ENCODE results near the gene ZBTB40.

Gene ZBTB40

DNA sequence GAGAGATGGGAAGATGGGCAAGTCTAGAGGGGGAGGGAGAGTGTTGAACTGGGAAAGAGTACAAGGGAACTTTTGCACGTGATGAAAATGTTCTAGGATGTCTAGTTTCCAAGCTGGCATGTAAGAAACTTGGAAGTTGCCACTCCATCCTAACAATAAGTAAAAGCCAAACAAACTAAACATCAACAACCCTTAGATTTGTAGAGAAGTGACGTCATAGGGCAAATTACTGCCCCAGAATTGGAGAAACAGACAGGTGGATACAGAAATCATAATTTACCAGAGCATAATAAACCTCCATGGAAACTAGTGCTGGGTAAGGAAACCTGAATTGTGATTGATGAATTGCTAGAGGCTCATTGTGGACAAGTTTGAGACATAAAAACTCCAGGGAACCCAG lies 14.7 kb upstream of the ZBTB40 start:
- no peak for DNase-seq

DNA sequence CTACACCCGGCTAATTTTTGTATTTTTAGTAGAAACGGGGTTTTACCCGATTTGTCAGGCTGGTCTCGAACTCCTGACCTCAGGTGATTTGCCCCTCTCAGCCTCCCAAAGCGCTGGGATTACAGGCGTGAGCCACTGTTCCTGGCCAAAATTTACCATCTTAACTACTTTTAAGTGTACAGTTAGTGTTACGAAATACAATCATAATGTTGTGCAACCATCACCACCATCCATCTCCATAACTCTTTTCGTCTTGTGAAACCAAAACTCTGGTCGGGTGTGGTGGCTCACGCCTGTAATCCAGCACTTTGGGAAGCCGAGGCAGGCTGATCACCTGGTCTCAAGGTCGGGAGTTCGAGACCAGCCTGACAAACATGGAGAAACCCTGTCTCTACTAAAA lies 14.1 kb upstream of the ZBTB40 start:
- DNase-seq = peak in 1 of 2 donors; percentile 9

DNA sequence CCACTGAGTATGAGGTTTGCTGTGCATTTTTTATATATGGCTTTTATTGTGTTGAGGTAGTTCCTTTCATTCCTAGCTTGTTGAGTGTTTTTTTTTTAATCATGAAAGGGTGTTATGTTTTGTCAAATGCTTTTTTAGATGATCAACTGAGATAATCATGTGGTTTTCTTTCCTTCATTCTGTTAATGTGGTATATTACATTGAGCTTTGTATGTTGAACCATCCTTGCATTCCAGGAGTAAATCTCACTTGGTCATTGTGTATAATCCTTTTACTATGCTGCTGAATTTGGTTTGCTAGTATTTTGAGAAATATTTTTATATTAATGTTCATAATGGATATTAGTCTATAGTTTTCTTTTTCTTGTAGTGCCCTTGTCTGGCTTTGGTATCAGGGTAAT lies 11.1 kb upstream of the ZBTB40 start:
- no peak for DNase-seq

DNA sequence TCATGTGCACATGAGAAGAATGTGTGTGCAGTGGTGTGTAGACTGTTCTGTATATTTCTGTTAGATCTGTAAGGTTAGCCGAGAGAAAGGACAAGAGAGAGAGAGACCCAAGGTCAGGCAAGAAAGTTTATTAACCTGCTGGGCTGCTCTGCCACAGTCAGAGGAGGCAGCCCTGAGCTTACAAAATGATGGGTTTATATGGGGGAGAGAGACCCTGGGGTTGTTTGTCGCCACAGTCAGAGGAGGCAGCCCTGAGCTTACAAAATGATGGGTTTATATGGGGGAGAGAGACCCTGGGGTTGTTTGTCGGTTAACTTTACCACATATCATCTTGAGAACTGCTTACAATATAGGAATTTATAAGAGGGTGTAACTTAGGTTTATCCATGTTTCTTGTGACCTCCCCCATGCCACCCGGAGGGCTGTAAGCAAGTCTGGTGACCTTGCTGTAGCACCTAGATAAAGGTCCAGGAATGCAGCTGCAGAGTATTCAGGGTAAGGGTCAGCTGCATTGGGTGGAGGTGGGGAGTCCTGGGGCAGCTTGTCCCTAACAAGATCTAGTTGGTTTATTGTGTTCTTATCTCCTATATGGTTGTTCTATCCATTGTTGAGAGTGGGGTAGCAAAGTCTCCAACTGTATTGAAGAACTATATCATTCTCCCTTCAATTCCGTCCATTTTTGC lies 9.3 kb upstream of the ZBTB40 start:
- DNase-seq = no peak

DNA sequence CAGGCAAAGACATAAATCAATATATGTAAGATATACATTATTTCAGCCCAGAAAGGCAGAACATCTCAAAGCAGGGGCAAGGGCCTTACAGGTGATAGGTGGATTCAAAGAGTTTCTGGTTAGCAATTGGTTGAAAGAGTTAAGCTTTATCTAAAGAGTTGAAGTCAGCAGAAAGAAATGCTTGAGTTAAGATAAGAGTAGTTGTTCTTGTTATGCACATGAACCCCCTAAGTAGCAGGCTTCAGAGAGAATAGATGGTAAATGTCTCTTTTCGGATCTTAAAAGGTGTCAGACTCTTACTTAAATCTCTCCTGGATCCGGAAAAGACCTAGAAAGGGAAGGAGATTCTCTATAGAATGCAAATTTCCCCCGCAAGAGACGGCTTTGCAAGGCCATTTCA lies 8.3 kb upstream of the ZBTB40 start:
- DNase-seq = no peak

DNA sequence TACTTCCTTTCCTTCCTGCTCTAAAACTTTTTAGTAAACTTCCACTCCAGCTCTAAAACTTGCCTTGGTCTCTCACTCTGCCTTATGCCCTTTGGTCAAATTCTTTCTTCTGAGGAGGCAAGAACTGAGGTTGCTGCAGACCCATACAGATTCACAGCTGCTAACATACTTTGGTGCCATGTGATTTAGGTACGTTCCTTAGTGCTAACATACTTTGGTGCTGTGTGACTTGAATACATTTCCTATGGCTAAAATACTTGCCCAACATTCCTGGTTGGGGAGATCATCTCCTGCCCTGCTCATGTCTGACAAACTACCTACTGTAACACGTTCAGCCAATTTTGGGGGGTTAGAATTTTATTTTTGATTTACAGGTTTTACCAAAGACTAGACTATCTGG lies 6.8 kb upstream of the ZBTB40 start:
- no peak for DNase-seq

DNA sequence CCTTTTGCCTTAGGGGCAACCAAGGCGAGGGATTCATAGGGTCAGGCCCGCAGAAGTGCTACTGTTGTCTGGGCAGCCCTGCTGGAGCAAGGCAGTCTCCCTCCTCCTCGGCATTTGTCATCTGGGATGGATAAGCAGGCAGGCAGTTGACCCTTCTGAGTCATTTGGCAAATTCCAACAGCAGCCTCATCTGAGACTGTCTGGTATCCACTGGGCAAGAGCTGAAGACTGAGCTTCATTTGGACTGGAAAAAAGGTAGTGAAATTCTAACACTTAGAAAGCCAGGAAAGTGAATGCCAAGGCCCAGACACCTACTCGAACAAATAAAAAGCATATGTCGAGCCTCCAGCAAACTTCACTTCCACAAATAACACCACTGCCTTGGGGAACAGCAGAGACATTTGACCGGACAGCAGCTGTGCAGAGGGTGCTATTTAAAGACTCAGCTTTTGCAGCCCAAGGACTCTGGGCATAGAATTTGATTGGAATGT lies 4.0 kb upstream of the ZBTB40 start:
- DNase-seq = no peak

DNA sequence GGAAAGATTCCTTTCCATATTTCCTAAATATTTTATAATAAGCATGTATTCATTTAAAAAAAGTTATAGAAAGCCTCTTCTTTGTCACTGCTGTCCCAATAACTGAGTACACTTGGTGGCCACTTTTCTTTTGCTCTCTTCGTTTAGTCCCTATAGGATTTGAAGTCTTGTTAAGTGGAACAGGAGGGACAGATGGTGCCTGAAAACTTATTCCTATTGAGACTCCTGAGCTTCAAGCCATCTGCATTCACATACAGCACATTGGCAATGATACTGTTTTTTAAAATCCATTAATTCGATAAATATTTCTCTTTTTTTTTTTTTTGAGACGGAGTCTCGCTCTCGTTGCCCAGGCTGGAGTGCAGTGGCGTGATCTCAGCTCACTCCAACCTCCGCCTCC lies 2.0 kb upstream of the ZBTB40 start:
- DNase-seq = no peak

DNA sequence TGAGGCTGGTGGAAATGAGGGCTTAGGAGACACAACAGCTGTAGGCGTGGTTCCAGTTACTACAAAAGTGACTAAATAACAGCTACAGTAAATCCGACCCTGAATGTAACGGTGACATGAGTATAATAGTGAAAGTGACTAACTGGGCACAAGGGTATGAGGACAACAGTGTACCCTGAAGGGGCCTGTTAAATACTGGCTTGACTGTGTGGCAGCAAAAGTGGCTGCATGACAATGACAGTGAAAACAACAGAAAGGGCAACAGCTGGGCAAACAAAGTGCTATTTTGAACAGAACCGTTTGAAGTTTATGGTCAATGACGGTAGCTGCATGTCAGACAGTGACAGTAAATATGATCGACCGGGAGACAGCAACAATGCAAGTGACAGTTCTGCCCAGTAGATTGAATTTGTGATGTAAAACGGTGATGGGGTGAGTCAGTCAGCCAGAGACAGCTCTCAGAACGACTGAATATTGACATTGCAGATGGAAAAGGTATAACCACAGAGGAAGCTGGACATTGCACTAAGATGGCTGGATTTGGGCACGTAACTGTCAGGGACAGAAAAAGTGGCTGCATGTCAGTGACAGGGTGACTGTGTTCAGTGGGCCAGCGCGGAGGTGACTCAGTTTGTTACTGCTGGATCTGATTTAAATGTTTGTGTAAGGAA lies 1.2 kb upstream of the ZBTB40 start:
- no peak for DNase-seq

DNA sequence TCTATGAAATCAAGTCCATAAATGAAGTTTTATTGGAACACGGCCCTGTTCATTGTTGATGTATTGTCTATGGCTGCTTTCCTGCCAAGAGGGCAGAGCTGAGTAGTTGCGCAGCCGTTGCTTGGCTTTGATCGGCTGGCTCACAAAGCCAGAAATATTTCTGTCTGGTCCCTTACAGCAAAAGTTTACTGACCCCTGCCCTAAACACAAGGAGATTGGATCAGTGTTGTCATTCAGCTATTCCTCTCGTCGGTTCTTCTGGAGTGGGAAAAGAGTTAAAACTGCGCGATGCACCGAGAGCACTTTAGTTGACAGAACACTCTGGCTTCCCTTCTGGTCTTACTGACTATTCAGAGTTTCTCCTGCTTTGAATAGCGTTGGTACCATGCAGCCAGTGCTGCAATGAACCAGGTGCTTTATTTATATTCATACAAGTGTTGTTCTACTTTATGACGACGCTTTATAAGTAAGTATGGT lies 868 bp downstream of the ZBTB40 start:
- peak in 1 of 2 donors; percentile 2 for DNase-seq

DNA sequence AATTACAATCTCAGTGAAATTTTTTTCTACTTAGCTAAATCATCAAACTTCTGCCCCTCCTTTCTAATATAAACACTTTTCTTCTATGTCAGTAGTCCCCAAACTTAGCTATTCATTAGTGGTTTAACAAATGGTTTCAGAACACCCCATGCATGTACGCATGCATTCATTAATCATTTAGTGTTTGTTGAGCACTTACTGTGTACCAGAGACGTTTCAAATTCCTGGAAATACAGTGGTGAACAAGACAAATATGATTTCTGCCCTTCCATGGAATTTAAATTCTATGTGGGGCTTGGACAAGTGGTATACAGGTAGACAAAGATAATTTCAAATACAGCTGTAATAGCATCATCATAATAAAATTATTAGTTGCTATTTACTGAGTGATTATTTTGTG lies 1.5 kb downstream of the ZBTB40 start:
- no peak for DNase-seq

DNA sequence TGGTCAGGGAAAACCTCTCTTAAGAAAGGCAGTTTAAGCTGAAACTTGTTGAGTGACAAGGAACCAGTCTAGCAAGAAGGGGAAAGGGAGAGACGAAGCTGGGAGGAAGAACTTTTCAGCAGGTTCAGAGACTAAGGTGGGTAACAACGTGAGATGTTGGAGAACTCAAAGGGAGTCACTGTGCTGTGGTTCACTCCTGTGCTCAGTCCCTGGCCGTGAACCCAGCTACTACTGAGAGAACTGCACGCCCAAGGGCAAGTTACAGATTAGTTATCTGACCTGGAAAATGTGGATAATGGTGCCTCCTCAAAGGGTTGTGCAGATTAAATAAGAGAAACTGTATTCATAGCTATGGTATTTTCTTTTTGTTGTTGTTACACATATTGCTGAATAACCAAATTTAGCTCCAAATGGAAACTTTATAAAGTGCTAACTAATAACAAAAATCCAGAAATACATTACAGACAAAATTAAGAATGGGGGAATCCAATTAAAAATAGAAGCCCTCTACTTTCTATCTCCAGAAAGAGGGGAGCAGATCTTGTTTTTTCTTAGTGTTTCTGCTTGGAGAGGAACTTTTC lies 2.9 kb downstream of the ZBTB40 start:
- DNase-seq = no peak

DNA sequence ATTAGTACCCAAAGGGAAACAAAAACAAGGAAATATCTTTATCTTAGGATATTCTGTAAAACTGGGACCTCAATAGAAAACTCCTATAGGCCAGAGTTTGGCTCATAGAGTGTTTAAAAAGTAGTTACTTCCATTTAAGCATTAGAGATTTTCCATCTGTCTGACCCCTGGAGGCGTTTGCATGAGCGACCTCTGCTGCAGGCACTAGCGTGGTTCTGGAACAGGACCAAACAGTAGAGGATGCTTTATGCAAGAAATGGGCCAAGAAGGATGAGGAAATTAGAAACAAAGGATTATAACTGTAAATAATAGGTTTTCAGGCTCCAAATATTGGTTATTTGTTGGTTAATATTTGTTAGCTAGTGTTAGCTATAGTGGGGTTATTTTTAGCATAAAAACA lies 5.7 kb downstream of the ZBTB40 start:
- no peak for DNase-seq

DNA sequence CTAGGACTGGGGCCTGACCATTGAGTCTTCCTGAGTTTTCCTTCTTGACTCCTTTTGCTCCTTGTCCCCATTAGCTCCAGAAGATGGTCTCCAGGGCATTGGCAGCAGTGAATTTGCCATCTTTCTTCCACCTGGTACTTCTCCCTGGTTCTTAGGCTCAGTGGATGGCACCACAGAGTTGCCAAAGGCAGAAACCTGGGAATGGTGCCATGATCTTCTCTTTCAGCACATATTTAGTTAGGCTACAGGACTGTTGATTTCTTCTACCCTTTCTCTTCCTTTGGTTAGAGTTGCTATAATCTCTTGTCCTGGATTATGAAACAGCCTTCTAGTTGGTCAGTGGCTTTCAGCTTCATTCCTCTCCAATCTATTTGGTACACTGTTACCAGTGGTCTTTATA lies 6.2 kb downstream of the ZBTB40 start:
- DNase-seq = no peak

DNA sequence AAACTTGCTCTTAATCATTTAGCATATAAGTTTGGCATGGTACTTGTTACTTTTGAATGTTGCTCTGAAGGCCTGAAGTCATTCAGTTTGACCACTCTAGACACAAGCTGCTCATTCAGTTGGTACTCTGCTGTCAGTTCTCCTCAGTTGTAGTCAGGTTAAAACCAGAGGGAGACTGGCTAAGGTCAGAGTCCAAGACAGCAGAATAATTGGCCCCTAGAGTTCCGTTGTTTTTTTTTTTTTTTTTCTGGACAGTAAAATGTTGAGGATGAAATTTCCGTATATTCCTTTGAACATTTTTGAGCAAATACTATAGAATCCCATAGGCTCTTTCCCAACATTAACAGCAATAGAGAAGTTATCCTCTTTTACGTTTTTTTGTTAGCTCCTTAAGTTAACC lies 9.4 kb downstream of the ZBTB40 start:
- no peak for DNase-seq

DNA sequence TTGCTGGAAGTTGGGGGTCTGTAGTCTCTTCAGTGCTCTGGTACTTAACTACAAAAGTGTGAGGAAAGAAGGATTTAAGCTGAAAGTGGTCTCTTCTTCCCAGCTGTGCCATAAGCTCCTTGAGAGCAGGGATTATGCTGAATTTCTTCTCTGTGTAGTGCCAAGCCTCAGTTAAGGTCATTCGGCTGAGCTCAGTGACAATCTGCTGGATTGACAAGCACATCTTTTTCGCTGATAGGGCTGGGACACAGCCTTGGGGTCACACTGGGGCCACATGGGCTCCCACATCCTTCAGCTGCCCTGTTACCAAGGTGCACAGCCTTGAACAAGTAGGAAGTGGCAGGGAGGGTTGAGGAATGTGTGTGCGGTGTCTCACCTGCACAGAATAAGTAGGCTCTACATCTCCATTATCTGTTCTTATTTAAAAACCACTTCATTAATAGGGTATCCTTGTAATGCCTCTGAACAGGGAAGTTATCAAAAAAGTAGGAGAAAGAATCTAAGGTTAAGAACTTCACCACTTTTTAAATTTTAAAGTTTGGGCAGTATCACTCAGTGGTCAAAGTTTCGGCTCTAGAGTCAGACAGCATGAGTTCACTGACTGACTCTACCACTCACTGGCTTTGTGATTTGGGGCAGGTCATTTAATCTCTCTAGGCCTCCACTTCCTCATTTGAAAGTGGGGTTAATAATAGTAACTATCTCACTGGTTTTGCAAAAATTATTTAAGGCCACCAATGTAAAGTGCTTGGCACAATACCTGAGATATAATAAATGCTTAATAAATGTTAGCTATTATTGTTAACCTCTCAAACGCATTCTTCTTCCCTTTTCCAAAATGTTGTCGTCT lies 10.3 kb downstream of the ZBTB40 start:
- DNase-seq = peak in 1 of 2 donors; percentile 9

DNA sequence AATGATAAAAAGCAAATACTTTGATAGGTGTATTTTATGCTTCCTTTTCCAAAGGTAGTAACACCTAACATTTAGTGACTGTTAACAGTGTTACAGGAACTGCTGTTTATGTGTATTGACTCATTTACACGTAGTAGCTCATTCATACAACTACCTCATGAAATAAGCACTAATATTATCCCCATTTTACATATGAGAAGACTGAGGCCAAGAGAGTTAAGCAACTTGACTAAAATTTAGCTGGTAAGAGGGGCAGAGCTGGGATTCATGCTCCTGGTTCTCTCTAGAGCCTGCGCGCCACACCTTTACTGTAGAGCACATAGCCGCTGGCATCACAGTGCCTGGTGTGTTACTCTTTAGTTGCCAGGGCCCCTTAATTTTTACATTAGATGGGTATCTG lies 11.3 kb downstream of the ZBTB40 start:
- DNase-seq = no peak

DNA sequence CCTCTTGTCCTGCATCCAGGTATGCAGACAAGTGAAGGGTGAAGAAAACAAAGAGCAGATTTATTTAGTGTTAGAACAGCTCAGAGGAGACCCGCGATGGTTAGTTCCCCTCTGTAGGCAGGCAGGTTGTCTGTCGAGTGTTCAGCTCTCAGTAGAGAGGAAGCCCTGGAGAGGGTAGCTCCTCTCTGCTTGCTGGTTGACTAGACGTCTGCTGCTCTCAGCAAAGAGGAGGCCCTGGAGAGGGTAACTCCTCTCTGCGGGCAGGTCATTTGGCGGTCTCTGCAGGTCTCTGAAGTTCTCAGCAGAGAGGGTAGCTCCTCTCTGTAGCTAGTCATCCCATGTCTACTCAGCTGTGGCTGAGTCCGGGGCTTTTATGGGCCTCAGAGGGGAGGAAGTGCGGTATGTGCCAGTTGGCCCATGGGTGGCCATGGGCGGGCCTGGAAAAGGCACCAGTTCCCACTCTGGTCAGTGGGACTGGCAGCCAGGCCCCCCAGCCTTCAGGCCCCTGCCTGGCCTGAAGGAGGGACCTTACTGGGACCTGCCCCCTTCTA lies 13.4 kb downstream of the ZBTB40 start:
- no peak for DNase-seq

DNA sequence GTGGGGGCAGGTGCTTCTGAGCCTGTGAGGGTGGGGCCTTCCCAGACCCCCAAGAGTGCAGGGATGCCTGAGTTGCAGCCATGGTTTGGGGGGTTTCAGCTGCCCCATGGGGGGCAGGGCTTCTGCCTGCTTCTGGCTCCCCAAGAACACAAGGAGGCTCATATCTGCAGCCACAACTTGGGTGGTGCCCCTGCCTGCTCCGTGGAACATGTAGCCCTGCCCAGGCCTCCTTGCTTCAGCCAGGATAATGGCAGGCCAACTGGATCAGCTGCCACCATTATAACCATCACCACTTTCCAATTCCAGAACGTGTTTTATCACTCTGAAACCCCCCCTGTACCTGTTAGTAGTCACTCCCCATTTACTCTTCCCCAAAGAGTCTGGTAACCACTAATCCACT lies 14.0 kb downstream of the ZBTB40 start:
- no peak for DNase-seq

DNA sequence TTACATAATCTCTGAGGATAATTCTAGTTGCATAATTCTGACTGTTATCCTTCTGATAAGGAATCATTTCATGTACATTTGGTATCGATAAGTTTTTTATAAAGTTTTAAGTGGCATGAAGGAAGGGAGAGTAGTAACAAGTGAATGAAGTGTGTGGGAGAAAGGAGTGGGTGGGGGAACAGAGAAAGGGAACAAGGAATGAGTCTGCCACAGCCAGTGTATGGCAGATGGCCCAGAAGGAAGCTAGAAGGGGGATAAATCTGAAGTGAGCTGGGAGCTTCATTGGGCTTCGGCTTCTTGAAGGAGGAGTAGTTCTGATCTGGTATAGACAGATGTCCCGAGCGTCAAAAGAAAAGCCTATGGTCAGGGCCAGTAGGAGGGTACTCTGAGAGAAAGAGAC lies 18.6 kb downstream of the ZBTB40 start:
- peak; percentile 67 for DNase-seq

DNA sequence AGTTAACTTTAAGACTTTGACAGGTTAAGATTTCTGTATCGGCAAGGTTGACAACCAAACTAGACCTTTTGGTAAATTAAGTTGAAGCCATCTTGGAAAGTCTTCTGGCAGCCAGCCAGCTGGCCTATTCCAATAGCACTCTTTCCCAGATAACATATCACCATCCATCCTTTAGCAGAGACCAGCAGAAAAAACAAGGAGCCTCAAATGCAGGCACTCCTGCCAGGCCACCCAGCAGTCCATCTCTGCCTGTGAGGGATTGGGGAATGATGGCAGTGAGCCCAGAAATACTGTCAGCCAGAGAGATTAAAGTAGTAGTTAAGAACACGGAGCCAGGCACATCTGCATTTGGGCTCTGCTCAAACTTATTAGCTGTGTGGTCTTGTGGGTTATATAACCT lies 19.4 kb downstream of the ZBTB40 start:
- no peak for DNase-seq

DNA sequence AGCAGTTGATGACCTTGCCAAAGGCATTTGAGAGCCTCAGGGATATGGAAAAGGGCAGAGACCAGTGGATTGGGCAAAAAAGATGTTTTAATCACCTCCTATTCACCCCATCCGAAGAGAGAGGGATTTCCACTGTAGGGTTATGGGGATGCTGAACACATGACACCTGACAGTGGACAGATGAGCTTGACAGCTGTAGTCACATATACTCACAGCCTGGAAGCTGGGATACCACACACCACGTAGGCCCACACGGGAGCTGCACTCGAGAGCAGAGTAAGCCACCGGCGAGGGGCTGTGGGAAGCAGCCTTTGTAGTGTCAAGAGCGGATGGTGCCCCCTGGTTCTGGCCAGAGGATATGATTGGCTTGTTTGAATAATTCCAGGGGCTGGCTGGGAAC lies 20.0 kb downstream of the ZBTB40 start:
- DNase-seq = no peak

DNA sequence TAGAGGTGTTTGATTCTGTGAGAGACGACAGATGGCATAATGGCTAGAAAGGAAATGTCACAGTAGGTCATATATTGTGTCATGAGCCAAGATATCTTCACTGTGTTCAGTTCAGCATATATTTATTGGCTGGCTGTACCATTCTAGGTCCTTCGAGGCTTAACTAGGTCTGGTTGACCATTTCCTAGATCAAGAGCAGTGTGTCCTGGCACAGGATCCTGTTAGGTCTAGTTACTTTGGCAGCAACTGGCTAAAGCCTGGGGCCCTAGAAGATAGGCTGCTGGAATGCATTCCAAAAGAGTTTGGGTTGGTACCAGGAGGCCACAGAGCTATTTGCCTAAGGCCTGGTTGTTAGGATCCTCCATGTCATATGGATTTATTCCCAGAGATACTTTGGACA lies 20.9 kb downstream of the ZBTB40 start:
- DNase-seq = no peak

Measured in inflammatory macrophage treated with lipopolysaccharide for 1 hour (primary cell).